GM12892 (cell line): ENCODE measurements around the gene SMYD3.

Experiments
- DNase-seq: peaks from one replicate; pipeline ENCODE4 v3.0.0; 2011; ENCODE audit not compliant: insufficient read length
- FAIRE-seq: peaks from 2 replicates; lab custom pipeline; 2011; peaks lifted over from hg19 to GRCh38; lab: Jason Lieb, UNC
- POLR2A ChIP-seq: IDR thresholded peaks from 2 replicates; pipeline ENCODE4 v1.6.1; 2011; ENCODE audit warnings: low read depth, low read length, control low read depth
- POLR2AphosphoS5 ChIP-seq: IDR thresholded peaks from 2 replicates; pipeline ENCODE4 v1.6.1; 2011; ENCODE audit warnings: low read depth, low read length, control low read depth
- TAF1 ChIP-seq: IDR thresholded peaks from 2 replicates; pipeline ENCODE4 v1.6.1; 2011; ENCODE audit warnings: low read depth, mild to moderate bottlenecking, control low read depth, low read length, borderline replicate concordance

SMYD3 gene

GRCh38 chr1:246311461-246311860 is 195.6 kb downstream of the SMYD3 start:
- no peak for DNase-seq
- no peak for FAIRE-seq
- TF ChIP-seq POLR2A = no peak
- TF ChIP-seq TAF1 = no peak
- TF ChIP-seq POLR2AphosphoS5 = no peak

GRCh38 chr1:246309247-246309884 is 197.7 kb downstream of the SMYD3 start:
- no peak for TF ChIP-seq POLR2AphosphoS5
- no peak for TF ChIP-seq POLR2A
- TF ChIP-seq TAF1 = no peak
- no peak for DNase-seq
- no peak for FAIRE-seq

GRCh38 chr1:246308533-246309075 is 198.5 kb downstream of the SMYD3 start:
- TF ChIP-seq POLR2A (no peak), TAF1 (no peak), POLR2AphosphoS5 (no peak)
- FAIRE-seq (no peak), DNase-seq (no peak)

- DNase-seq (no peak), FAIRE-seq (no peak)
- TF ChIP-seq POLR2AphosphoS5 = no peak
- no peak for TF ChIP-seq POLR2A
- no peak for TF ChIP-seq TAF1
Observed at GRCh38 chr1:246306415-246307037, 200.6 kb downstream of the SMYD3 start.

- no peak for TF ChIP-seq POLR2A
- no peak for TF ChIP-seq POLR2AphosphoS5
- TF ChIP-seq TAF1 = no peak
- FAIRE-seq (no peak), DNase-seq (no peak)
Observed at GRCh38 chr1:246304484-246305259, 202.4 kb downstream of the SMYD3 start.

- TF ChIP-seq TAF1 = no peak
- no peak for TF ChIP-seq POLR2A
- no peak for TF ChIP-seq POLR2AphosphoS5
- FAIRE-seq (no peak), DNase-seq (no peak)
Observed at GRCh38 chr1:246302711-246303317, 204.3 kb downstream of the SMYD3 start.

GRCh38 chr1:246302251-246302625 is 204.8 kb downstream of the SMYD3 start:
- no peak for DNase-seq
- no peak for FAIRE-seq
- TF ChIP-seq POLR2AphosphoS5 = no peak
- no peak for TF ChIP-seq POLR2A
- no peak for TF ChIP-seq TAF1

- no peak for TF ChIP-seq POLR2AphosphoS5
- no peak for TF ChIP-seq POLR2A
- TF ChIP-seq TAF1 = no peak
- DNase-seq = no peak
- FAIRE-seq = no peak
Observed at GRCh38 chr1:246301553-246302250, 205.4 kb downstream of the SMYD3 start.

- no peak for TF ChIP-seq TAF1
Observed at GRCh38 chr1:246300626-246301549, 206.2 kb downstream of the SMYD3 start.

More at GRCh38 chr1:246300626-246301549, 206.2 kb downstream of the SMYD3 start:
- FAIRE-seq (no peak), DNase-seq (no peak)
